ENCODE measurements around the gene PLCL1. TPM values are rescaled to one million over a fixed set of nuclear protein-coding genes. Genes with fewer than 3 reads are reported as not detected.

Gene PLCL1
- total RNA-seq, 1 donor from 2014 or later: 1.2 TPM

GRCh38 chr2:198045227-198045626 lies 240.8 kb downstream of the PLCL1 start:
- H3K9me3 Mint-ChIP-seq (ENCODE audit: unreplicated experiment): no peaks in the 10 kb centered on the region
- no peak for DNase-seq (ENCODE audit: extremely low spot score, unreplicated experiment)
- H3K36me3 Mint-ChIP-seq (ENCODE audit: unreplicated experiment): no peaks in the 10 kb centered on the region
- TF ChIP-seq CTCF (IDR thresholded peaks at IDR 0.05): no peak
- no peak overlapping the region for H3K27ac Mint-ChIP-seq (ENCODE audit: unreplicated experiment)
- no peaks in the 10 kb centered on the region for H3K4me1 Mint-ChIP-seq (ENCODE audit: unreplicated experiment)
- no peak overlapping the region for H3K4me3 Mint-ChIP-seq (ENCODE audit: unreplicated experiment)
- H3K27me3 Mint-ChIP-seq (ENCODE audit: unreplicated experiment): no peaks in the 10 kb centered on the region

- no peak for TF ChIP-seq CTCF (IDR thresholded peaks at IDR 0.05)
- Mint-ChIP-seq H3K27me3 (ENCODE audit: unreplicated experiment) (peaks cover 3% of the 10 kb centered on the region), H3K27ac (ENCODE audit: unreplicated experiment) (no peak overlapping the region), H3K4me3 (ENCODE audit: unreplicated experiment) (no peak overlapping the region), H3K4me1 (ENCODE audit: unreplicated experiment) (no peaks in the 10 kb centered on the region), H3K36me3 (ENCODE audit: unreplicated experiment) (no peaks in the 10 kb centered on the region), H3K9me3 (ENCODE audit: unreplicated experiment) (no peaks in the 10 kb centered on the region)
- DNase-seq (ENCODE audit: extremely low spot score, unreplicated experiment): no peak
Observed at GRCh38 chr2:198052741-198053140, 248.3 kb downstream of the PLCL1 start.

- H3K4me1 Mint-ChIP-seq (ENCODE audit: unreplicated experiment): no peaks in the 10 kb centered on the region
- DNase-seq (ENCODE audit: extremely low spot score, unreplicated experiment): no peak
- H3K9me3 Mint-ChIP-seq (ENCODE audit: unreplicated experiment): no peaks in the 10 kb centered on the region
- no peak for TF ChIP-seq CTCF (IDR thresholded peaks at IDR 0.05)
- H3K27ac Mint-ChIP-seq (ENCODE audit: unreplicated experiment): no peak overlapping the region
- H3K27me3 Mint-ChIP-seq (ENCODE audit: unreplicated experiment): peaks cover 3% of the 10 kb centered on the region
- H3K4me3 Mint-ChIP-seq (ENCODE audit: unreplicated experiment): no peak overlapping the region
- no peaks in the 10 kb centered on the region for H3K36me3 Mint-ChIP-seq (ENCODE audit: unreplicated experiment)
Observed at GRCh38 chr2:198053148-198053547, 248.8 kb downstream of the PLCL1 start.

- Mint-ChIP-seq H3K36me3 (ENCODE audit: unreplicated experiment) (no peaks in the 10 kb centered on the region), H3K27me3 (ENCODE audit: unreplicated experiment) (peaks cover 3% of the 10 kb centered on the region), H3K27ac (ENCODE audit: unreplicated experiment) (no peak overlapping the region), H3K4me3 (ENCODE audit: unreplicated experiment) (no peak overlapping the region), H3K9me3 (ENCODE audit: unreplicated experiment) (no peaks in the 10 kb centered on the region), H3K4me1 (ENCODE audit: unreplicated experiment) (no peaks in the 10 kb centered on the region)
- no peak for DNase-seq (ENCODE audit: extremely low spot score, unreplicated experiment)
- TF ChIP-seq CTCF (IDR thresholded peaks at IDR 0.05): no peak
Observed at GRCh38 chr2:198053776-198054175, 249.4 kb downstream of the PLCL1 start.

GRCh38 chr2:198054299-198054698 lies 249.9 kb downstream of the PLCL1 start:
- H3K27ac Mint-ChIP-seq (ENCODE audit: unreplicated experiment): no peak overlapping the region
- H3K4me1 Mint-ChIP-seq (ENCODE audit: unreplicated experiment): no peaks in the 10 kb centered on the region
- no peaks in the 10 kb centered on the region for H3K9me3 Mint-ChIP-seq (ENCODE audit: unreplicated experiment)
- no peak overlapping the region for H3K4me3 Mint-ChIP-seq (ENCODE audit: unreplicated experiment)
- peak; percentile 50 for TF ChIP-seq CTCF (IDR thresholded peaks at IDR 0.05)
- DNase-seq (ENCODE audit: extremely low spot score, unreplicated experiment): no peak
- H3K36me3 Mint-ChIP-seq (ENCODE audit: unreplicated experiment): no peaks in the 10 kb centered on the region
- peaks cover 3% of the 10 kb centered on the region for H3K27me3 Mint-ChIP-seq (ENCODE audit: unreplicated experiment)
